Right lobe of liver (tissue), 6 donors: ENCODE results near the gene BEGAIN. TPM values are rescaled to one million over a fixed set of nuclear protein-coding genes. Genes with fewer than 3 reads are reported as not detected.

Experiments
- ATAC-seq, 4 donors: fragments of 200-7000 bp; cut with Tn5 transposase; one replicate each; pipeline ENCODE4 v1.9.1; 2020; ENCODE audit warnings: mild to moderate bottlenecking in 4 of 4, moderate library complexity in 4 of 4
- DNase-seq, 3 donors: peaks; one replicate each; pipeline ENCODE4 v3.0.0-alpha.2; 2020
- H3K27ac ChIP-seq, 3 donors: fragments of 200-600 bp; one replicate each; pipeline ENCODE4 v1.8.0; 2022
- H3K27me3 ChIP-seq, 2 donors: fragments of 200-600 bp; one replicate each; pipeline ENCODE4 v1.8.0; 2022
- H3K36me3 ChIP-seq, 4 donors: fragments of 200-600 bp; sonication (generic) in 1 of 4; one replicate each; pipeline versions ENCODE4 v1.5.1 to v1.8.0; 2017 to 2022; ENCODE audit warnings: control low read depth in 1 of 4
- H3K4me1 ChIP-seq, 4 donors: fragments of 200-600 bp; sonication (generic) in 1 of 4; one replicate each; pipeline versions ENCODE4 v1.5.1 to v1.8.0; 2017 to 2022; ENCODE audit warnings: control low read depth in 1 of 4
- H3K4me3 ChIP-seq, 3 donors: fragments of 200-600 bp; one replicate each; pipeline ENCODE4 v1.8.0; 2022
- H3K9me3 ChIP-seq, 4 donors: fragments of 200-600 bp; sonication (generic) in 1 of 4; one replicate each; pipeline versions ENCODE4 v1.5.1 to v1.8.0; 2017 to 2022; ENCODE audit warnings: control low read depth in 1 of 4
- CTCF ChIP-seq, 4 donors: fragments of 200-600 bp in 3 of 4; fragments of 450-650 bp in 1 of 4; IDR thresholded peaks; one replicate each; pipeline versions ENCODE4 v1.5.1 to v1.8.0; 2016 to 2022; ENCODE audit warnings: antibody characterized with exemption in 4 of 4, mild to moderate bottlenecking in 2 of 4
- POLR2A ChIP-seq: fragments of 450-650 bp; IDR thresholded peaks from one replicate; pipeline ENCODE4 v1.6.1; 2017; ENCODE audit warnings: antibody characterized with exemption, mild to moderate bottlenecking
- WGBS: methylation state at CpG from one replicate; pipeline ENCODE4 v1.1.6; 2018; ENCODE audit warnings: low coverage, low lambda C conversion rate; ENCODE audit not compliant: insufficient coverage; ENCODE audit errors: missing lambda C conversion rate; 5-methylcytosine and 5-hydroxymethylcytosine counted together
- intact Hi-C, 2 donors: fragments of 100-400 bp; cut with DNase I; formaldehyde crosslinking; loops; one replicate each; pipeline versions ENCODE4 v1.11.2 to v1.14.1; 2022
- total RNA-seq, 6 experiments: library from RNA; depleted of rRNA in 2 of 6; stranded (reverse); fragments of >200 nt in 2 of 6; fragmentation: NEBNext Ultra II Directional in 3 of 6; extraction: Animal tissue kit (Norgen Biotek cat#: 25700) in 3 of 6; gene quantifications; one replicate each; pipeline versions ENCODE4 v1.1.0 to v1.2.4, GENCODE V29; 2016 to 2023
- donor health status: DM: no; HTN: yes; CAD: no.
- donor health status: DM: no; HTN: no; CAD: no.
- donor health status: DM: no; HTN: no; CAD: no.
- donor health status: DM: no; HTN: yes; CAD: no.
- donor health status: DM: no; HTN: yes; CAD: no.

The BEGAIN gene
- total RNA-seq, 6 experiments from 2014 or later = 0.12 to 0.61 (median 0.34) TPM

- H3K36me3 ChIP-seq = no peaks in the 10 kb centered on the region
- no peak overlapping the region for H3K4me3 ChIP-seq
- peaks cover 0 to 17% (median 8%) of the 10 kb centered on the region in 4 donors for H3K4me1 ChIP-seq
- no peaks in the 10 kb centered on the region for H3K27me3 ChIP-seq
- DNase-seq = peak in 1 of 3 donors; percentile 14
- H3K9me3 ChIP-seq = no peaks in the 10 kb centered on the region
- ATAC-seq = no peak
- no CpG with 5 or more reads among the region's 69 CpGs for WGBS
- no peak for TF ChIP-seq CTCF (IDR thresholded peaks at IDR 0.05)
- no peak for TF ChIP-seq POLR2A
- H3K27ac ChIP-seq = no peak overlapping the region
- intact Hi-C loops = loop anchor here in 1 of 2 donors (10.0 kb wide), 1 partner anchor 116 kb away; no protein-coding TSS in a partner anchor
These were observed 48.7 kb downstream of the BEGAIN start for GRCh38 chr14:100538351-100539002.

- Histone ChIP-seq H3K9me3 (no peaks in the 10 kb centered on the region), H3K36me3 (no peaks in the 10 kb centered on the region), H3K4me3 (no peak overlapping the region), H3K4me1 (peaks cover 0 to 25% (median 9%) of the 10 kb centered on the region in 4 donors), H3K27ac (no peak overlapping the region), H3K27me3 (no peaks in the 10 kb centered on the region)
- 86% methylated on average over 13 of the region's 53 CpGs for WGBS
- no peak for TF ChIP-seq POLR2A
- no peak for TF ChIP-seq CTCF (IDR thresholded peaks at IDR 0.05)
- ATAC-seq (no peak), DNase-seq (peak; percentile 14 to 49 (median 43))
- intact Hi-C loops = loop anchor here in 1 of 2 donors (10.0 kb wide), 1 partner anchor 117 kb away; no protein-coding TSS in a partner anchor
These were observed 49.5 kb downstream of the BEGAIN start for GRCh38 chr14:100537446-100538350.

GRCh38 chr14:100536721-100537445 lies 50.3 kb downstream of the BEGAIN start:
- TF ChIP-seq POLR2A (no peak), CTCF (IDR thresholded peaks at IDR 0.05) (no peak)
- Histone ChIP-seq H3K4me3 (no peak overlapping the region), H3K9me3 (no peaks in the 10 kb centered on the region), H3K27me3 (no peaks in the 10 kb centered on the region), H3K4me1 (peaks cover 0 to 26% (median 9%) of the 10 kb centered on the region in 4 donors), H3K27ac (no peak overlapping the region), H3K36me3 (no peaks in the 10 kb centered on the region)
- intact Hi-C loops = loop anchor here in 1 of 2 donors (10.0 kb wide), 1 partner anchor 118 kb away; no protein-coding TSS in a partner anchor
- DNase-seq (peak in 2 of 3 donors; percentile 31 to 37), ATAC-seq (no peak)
- WGBS = 93% methylated on average over 24 of the region's 29 CpGs

DNA sequence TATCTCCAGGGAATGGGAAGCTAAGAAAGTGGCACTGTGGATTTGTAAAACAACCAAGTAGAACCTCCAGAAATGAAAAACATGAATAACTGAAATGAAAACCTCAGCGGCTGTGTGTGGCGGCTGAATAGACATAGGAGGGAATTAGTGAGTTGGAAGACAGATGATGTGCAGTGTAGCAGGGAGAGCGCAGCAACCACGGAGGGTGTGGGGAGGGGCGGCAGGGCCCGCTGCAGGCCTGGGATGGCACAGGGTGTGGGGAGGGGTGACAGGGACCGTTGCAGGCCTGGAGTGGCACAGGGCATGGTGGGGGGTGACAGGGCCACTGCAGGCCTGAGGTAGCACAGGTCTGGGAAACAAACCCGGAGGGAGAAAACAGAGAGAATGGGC lies 51.1 kb downstream of the BEGAIN start:
- 83% methylated on average over 8 of the region's 8 CpGs for WGBS

More for the DNA sequence above, 51.1 kb downstream of the BEGAIN start:
- ATAC-seq = no peak
- no peaks in the 10 kb centered on the region for H3K27me3 ChIP-seq
- H3K9me3 ChIP-seq = no peaks in the 10 kb centered on the region
- peaks cover 0 to 26% (median 9%) of the 10 kb centered on the region in 4 donors for H3K4me1 ChIP-seq
- no peak overlapping the region for H3K4me3 ChIP-seq
- H3K36me3 ChIP-seq = no peaks in the 10 kb centered on the region
- intact Hi-C loops = loop anchor here in 1 of 2 donors (10.0 kb wide), 1 partner anchor 119 kb away; no protein-coding TSS in a partner anchor
- TF ChIP-seq CTCF (IDR thresholded peaks at IDR 0.05) (no peak), POLR2A (no peak)
- no peak overlapping the region for H3K27ac ChIP-seq
- peak; percentile 14 to 35 (median 31) for DNase-seq
